Heart left ventricle (tissue), 13 donors: ENCODE measurements around the gene MPHOSPH10.

Source experiments
- POLR2A ChIP-seq, 2 donors: fragments of 450-650 bp; IDR thresholded peaks; one replicate each; pipeline ENCODE4 v1.6.1; 2017; ENCODE audit warnings: antibody characterized with exemption in 2 of 2, mild to moderate bottlenecking in 2 of 2, moderate library complexity in 2 of 2
- TF ChIP-seq, protein P1 (sequence below), 12 donors: fragments of 200-600 bp; sonication (generic) in 4 of 12; IDR thresholded peaks; one replicate each; pipeline versions ENCODE4 v1.5.0 to v1.8.0; 2018 to 2022; ENCODE audit warnings: antibody characterized with exemption in 12 of 12, mild to moderate bottlenecking in 5 of 12
- donor health status: ischemic (EF 13 %, LVEDD 7.1; RV severe dilation, severe dysfunction).
- donor health status: DM: no; HTN: yes; CAD: no.
- donor health status: DM: no; HTN: no; CAD: no.
- donor health status: ischemic (EF 25% LVEDD 6.9; RV normal size, moderate dysfunction).
- donor health status: ischemic (EF 25% LVEDD 5.7; RV mildly dilated, moderate dysfunction).
- donor health status: ischemic (EF 35%, LVEDD 5.7; RV mildly dilated, moderate dysfunction).
- donor health status: nonischemic (EF 11% LVEDD 7.7; RV severe dilation, severe dysfunction).
- donor health status: DM: yes; HTN: yes; CAD: no.
- donor health status: PGD.
- donor health status: ischemic (EF 29% LVEDD 5.4; RV normal size, mild dysfunction).
- donor health status: nonischemic (EF 23%, LVEDD 6.1; RV moderate dilation, normal function).

DNA sequence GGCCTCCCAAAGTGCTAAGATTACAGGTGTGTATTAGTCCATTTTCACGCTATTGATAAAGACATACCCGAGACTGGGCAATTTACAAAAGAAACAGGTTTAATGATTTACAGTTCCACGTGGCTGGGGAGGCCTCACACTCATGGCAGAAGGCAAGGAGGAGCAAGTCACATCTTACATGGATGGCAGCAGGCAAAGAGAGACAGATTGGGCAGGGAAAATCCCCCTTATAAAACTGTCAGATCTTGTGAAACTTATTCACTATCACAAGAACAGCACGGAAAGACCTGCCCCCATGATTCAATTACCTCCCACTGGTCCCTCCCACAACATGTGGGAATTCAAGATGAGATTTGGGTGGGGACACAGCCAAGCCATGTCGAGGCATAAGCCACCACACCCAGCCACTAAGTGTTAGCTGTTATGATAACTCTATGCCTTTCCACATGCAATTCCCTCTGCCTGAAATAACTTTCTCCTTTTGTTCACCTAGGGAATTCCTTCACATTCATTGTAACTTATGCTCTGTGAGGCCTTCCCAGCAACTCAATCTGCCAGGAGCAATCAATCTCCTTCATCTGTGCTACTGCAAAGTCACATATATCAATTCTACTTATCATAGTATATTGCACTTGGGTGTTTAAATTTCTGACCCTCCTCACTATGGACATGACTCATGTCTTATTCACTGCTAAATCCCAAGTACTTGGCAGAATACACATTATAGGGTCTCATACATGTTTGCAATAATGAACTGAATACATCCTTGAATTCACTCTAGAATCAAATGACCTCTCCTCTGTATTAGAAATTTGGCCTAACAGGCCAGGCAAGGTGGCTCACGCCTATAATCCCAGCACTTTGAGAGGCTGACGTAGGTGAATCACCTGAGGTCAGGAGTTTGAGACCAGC is 7.8 kb upstream of the MPHOSPH10 start:
- TF ChIP-seq, protein P1, sequence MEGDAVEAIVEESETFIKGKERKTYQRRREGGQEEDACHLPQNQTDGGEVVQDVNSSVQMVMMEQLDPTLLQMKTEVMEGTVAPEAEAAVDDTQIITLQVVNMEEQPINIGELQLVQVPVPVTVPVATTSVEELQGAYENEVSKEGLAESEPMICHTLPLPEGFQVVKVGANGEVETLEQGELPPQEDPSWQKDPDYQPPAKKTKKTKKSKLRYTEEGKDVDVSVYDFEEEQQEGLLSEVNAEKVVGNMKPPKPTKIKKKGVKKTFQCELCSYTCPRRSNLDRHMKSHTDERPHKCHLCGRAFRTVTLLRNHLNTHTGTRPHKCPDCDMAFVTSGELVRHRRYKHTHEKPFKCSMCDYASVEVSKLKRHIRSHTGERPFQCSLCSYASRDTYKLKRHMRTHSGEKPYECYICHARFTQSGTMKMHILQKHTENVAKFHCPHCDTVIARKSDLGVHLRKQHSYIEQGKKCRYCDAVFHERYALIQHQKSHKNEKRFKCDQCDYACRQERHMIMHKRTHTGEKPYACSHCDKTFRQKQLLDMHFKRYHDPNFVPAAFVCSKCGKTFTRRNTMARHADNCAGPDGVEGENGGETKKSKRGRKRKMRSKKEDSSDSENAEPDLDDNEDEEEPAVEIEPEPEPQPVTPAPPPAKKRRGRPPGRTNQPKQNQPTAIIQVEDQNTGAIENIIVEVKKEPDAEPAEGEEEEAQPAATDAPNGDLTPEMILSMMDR (IDR thresholded peaks at IDR 0.05), result no peak
- TF ChIP-seq POLR2A (IDR thresholded peaks at IDR 0.05), result no peak
